Loucy (cell line): Measurements from ENCODE around the gene ZDHHC14.

ENCODE experiments used
- EZH2phosphoT487 ChIP-seq: fragments of 200-600 bp; IDR thresholded peaks from 2 replicates; pipeline ENCODE4 v1.6.1; 2018; ENCODE audit warnings: antibody characterized with exemption, mild to moderate bottlenecking, moderate library complexity, borderline replicate concordance
- TF ChIP-seq, protein P1 (sequence below): fragments of 200-600 bp; sonication (generic); conservative IDR thresholded peaks from 2 replicates; pipeline ENCODE4 v1.5.1; 2014; ENCODE audit warnings: mild to moderate bottlenecking, antibody characterized with exemption, low read length

DNA sequence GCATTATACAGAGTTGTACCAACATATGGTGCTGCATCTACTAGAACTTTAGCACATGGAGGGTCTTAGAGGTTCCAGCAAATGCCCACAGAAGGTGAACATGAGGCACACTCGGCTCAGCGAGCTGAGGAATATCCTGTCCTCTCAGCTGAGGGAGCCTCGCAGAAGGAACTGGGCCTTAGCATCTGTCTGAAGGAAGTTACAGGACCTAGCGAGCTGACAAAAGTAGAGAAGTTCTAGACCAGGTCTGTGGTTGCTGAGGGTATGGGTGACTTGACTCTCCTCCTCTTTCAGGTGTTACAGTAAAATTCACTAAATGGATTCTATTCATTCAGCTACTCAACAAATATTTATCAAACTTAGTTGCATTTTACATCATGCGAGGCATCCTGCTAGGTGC, 157.2 kb downstream of the ZDHHC14 start:
- TF ChIP-seq, protein P1, sequence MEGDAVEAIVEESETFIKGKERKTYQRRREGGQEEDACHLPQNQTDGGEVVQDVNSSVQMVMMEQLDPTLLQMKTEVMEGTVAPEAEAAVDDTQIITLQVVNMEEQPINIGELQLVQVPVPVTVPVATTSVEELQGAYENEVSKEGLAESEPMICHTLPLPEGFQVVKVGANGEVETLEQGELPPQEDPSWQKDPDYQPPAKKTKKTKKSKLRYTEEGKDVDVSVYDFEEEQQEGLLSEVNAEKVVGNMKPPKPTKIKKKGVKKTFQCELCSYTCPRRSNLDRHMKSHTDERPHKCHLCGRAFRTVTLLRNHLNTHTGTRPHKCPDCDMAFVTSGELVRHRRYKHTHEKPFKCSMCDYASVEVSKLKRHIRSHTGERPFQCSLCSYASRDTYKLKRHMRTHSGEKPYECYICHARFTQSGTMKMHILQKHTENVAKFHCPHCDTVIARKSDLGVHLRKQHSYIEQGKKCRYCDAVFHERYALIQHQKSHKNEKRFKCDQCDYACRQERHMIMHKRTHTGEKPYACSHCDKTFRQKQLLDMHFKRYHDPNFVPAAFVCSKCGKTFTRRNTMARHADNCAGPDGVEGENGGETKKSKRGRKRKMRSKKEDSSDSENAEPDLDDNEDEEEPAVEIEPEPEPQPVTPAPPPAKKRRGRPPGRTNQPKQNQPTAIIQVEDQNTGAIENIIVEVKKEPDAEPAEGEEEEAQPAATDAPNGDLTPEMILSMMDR, result no peak
- no peak for TF ChIP-seq EZH2phosphoT487
